Activated T-helper 1 cell treated with anti-CD3 and anti-CD28 coated beads, Interleukin-12 subunit alpha, Interleukin-12 subunit beta, Interleukin-2, Interleukin-4 antibody, amounts not matched to agents 30 ng/mL and 10 ng/mL and 1 ng/mL, durations not matched to agents 14 hours and 24 hours and 36 hours (primary cell): ENCODE data around the gene AOPEP. TPM values are rescaled to one million over a fixed set of nuclear protein-coding genes. Genes with fewer than 3 reads are reported as not detected.

Source experiments
- DNase-seq: peaks from one replicate; pipeline ENCODE4 v3.0.0; 2021; ENCODE audit warnings: low spot score
- H3K27ac Mint-ChIP-seq: one replicate; pipeline ENCODE4 v1.8.0; 2021; ENCODE audit warnings: mild to moderate bottlenecking, mixed read lengths
- H3K27me3 Mint-ChIP-seq: one replicate; pipeline ENCODE4 v1.8.0; 2022; ENCODE audit warnings: mild to moderate bottlenecking, moderate library complexity, mixed read lengths; ENCODE audit not compliant: insufficient read depth
- H3K36me3 Mint-ChIP-seq: one replicate; pipeline ENCODE4 v1.8.0; 2021; ENCODE audit warnings: low read depth, mixed read lengths
- H3K4me1 Mint-ChIP-seq: one replicate; pipeline ENCODE4 v1.8.0; 2021; ENCODE audit warnings: low read depth, mixed read lengths
- H3K4me3 Mint-ChIP-seq: one replicate; pipeline ENCODE4 v1.8.0; 2021; ENCODE audit warnings: mild to moderate bottlenecking, moderate library complexity, mixed read lengths
- H3K9me3 Mint-ChIP-seq: one replicate; pipeline ENCODE4 v1.8.0; 2021; ENCODE audit warnings: mixed read lengths
- intact Hi-C: fragments of 100-400 bp; cut with micrococcal nuclease; formaldehyde crosslinking; loops from one replicate; pipeline ENCODE4 v1.15.1; 2024
- total RNA-seq: library from RNA; stranded (reverse); gene quantifications from 2 replicates; pipeline ENCODE4 v1.2.3, GENCODE V29; 2022

AOPEP gene
- total RNA-seq, 1 donor from 2014 or later = 22.5 TPM

DNA sequence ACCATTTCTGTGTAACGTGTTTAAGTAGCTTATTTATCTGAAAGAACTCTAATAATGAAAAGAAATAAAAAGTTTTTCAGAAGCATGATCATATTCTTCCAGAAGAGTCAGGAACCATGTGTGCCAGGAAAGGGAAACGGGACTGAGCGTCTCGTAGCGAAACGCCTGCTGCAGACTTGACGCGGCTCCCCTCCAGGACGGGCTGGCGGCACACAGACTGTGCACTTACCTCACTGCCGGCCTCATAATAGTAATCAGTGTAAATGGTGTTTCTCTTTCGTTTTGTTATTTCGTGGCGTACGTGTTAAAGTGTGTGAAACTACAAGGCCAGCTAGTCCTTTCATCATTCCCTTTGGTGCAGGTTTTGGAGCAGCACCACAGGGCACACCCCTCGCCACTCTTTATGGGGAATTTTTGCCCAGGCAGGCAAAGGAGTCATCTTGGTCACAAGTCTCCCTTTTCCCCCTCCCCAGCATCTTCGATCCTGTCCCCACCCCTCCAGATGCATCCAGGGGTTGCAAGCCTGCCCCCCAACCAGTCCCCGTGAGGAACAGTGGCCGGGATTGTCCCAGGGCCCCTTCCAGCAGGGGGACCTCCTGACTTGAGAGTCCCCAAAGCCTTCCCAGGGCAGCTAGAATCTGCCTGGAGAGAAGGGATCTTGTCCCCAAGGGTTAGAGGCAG, 357.9 kb downstream of the AOPEP start:
- no peak overlapping the region for H3K4me3 Mint-ChIP-seq
- no peak overlapping the region for H3K27ac Mint-ChIP-seq
- no peaks in the 10 kb centered on the region for H3K9me3 Mint-ChIP-seq
- DNase-seq = no peak
- intact Hi-C loops = no loop called here
- peaks cover 3% of the 10 kb centered on the region for H3K36me3 Mint-ChIP-seq
- no peaks in the 10 kb centered on the region for H3K27me3 Mint-ChIP-seq
- no peaks in the 10 kb centered on the region for H3K4me1 Mint-ChIP-seq

DNA sequence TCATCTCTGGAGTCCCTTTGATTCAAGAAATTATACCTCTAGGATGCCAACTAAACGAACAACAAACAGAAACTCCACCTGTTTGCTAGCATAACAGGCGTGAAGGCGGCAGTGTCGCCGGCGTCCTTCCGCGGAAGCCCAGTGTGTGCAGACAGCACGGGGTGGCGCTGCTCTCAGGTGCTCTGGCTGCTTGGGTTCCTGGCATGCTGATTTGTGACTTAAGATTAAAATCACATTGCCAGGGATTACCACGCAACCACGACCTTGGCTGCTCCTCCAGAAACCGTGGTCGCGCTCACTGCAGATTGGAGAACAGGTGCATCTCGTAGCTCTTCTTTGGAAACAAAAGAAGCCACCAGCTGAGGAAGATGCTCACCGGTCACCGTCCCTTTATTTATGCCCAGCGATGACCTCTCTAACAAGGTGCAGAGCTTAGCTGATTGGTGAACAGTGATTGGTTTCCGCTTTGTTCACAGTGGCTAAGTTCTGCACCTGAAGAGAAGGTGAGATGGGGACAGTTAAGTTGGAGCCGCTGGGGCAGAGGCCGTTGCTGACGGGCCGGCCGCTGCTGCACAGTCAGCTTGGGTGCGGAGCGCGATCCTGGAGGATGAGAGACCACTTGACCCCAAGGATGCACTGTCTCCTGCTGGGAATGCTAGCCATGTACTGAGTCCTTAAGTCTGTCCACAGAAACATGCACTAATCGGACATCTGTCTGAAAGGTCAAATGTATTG, 358.7 kb downstream of the AOPEP start:
- no peak overlapping the region for H3K27ac Mint-ChIP-seq

DNA sequence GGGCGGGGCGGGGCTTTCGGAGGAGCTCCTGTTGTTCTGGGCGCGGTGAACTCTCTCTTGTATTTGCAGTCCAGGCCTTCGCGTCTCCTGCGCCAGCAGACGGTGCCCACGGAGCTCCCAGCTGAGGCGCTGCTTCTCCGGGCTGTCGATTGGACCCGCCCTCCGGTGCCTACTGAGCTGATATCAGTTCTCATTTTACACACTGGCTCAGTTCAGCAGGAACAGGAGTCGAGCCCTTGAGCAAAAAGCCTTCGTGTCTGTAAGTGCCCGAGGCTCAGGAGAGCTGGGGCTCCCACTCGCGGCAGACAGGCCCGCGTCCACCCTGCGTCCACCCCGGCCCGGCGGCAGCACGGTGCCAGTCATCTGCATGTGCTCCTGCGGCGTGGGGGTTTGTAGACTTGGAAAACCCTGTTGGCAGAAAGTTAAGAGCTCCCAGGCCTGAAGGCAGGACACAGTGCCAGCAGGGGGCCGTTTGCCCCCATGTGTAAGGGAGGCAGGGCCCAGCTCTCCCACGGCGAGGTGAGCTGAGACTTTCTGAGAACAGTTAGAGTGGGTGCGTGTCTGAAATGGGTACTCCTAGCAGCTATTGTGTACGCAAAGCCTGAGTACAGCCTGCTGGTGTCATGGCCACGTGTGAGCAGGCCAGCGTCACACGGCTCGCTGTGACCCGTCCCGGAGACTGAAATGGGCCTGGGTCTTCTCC, 359.5 kb downstream of the AOPEP start:
- intact Hi-C loops = no loop called here
- H3K4me1 Mint-ChIP-seq = no peaks in the 10 kb centered on the region

More for the DNA sequence above, 358.7 kb downstream of the AOPEP start:
- DNase-seq = no peak
- no peaks in the 10 kb centered on the region for H3K4me1 Mint-ChIP-seq
- H3K27me3 Mint-ChIP-seq = no peaks in the 10 kb centered on the region
- H3K9me3 Mint-ChIP-seq = no peaks in the 10 kb centered on the region
- intact Hi-C loops = no loop called here
- no peak overlapping the region for H3K4me3 Mint-ChIP-seq
- peaks cover 3% of the 10 kb centered on the region for H3K36me3 Mint-ChIP-seq

DNA sequence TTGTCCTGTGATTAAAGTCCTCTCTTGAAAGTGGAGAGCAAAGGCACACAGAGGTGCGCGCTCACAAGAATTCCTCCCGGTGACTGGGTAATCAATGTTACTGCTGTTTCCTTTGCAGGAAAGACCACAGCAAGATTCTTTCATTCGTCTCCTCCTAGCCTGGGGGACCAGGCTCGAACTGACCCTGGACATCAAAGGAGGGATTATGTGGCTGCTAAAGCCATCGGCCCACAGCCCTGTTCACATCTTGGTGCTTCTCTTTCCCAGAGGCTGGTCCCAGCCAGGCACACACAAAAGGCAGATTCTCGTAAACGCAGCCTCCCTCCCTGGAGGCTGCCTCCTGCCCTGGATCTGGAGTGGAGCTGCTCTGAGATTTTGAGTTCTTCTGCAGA, 360.1 kb downstream of the AOPEP start:
- Mint-ChIP-seq H3K27me3 (no peaks in the 10 kb centered on the region), H3K4me3 (no peak overlapping the region), H3K36me3 (peaks cover 3% of the 10 kb centered on the region), H3K4me1 (no peaks in the 10 kb centered on the region), H3K27ac (no peak overlapping the region), H3K9me3 (no peaks in the 10 kb centered on the region)
- DNase-seq = no peak
- intact Hi-C loops = no loop called here

More for the DNA sequence above, 359.5 kb downstream of the AOPEP start:
- Mint-ChIP-seq H3K36me3 (peaks cover 3% of the 10 kb centered on the region), H3K27ac (no peak overlapping the region), H3K27me3 (no peaks in the 10 kb centered on the region), H3K9me3 (no peaks in the 10 kb centered on the region), H3K4me3 (no peak overlapping the region)
- DNase-seq = no peak

DNA sequence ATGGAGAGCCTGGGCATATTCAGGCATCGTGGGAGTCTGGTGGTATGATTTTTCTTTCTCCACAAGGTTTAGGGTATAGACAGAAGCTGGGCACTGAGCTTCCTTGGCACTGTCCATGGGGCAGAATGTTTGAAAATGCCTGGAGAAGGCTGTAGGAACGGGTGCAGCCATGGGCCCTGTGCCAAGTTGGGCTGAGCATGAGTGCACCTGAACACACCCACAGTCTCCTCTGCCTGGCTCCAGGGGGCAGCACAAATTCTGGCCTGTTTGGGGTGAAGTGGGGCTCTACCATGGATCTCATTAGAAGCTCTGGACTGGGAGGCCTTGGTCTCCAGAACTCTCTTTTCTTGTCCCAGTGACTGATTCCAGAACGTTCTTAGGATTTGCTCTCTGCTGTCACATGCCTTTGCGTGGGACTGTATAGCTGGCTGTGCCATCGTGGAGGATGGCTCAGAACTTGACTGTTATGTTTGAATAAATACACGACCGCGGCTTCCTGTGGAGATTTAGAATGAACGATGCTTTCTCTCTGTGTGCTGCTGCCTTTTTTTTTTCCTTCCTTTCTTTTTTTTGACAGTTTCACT, 361.3 kb downstream of the AOPEP start:
- Mint-ChIP-seq H3K9me3 (no peaks in the 10 kb centered on the region), H3K4me1 (peaks cover 5% of the 10 kb centered on the region), H3K27ac (no peak overlapping the region), H3K4me3 (no peak overlapping the region), H3K27me3 (no peaks in the 10 kb centered on the region), H3K36me3 (peaks cover 3% of the 10 kb centered on the region)
- intact Hi-C loops = no loop called here
- no peak for DNase-seq

DNA sequence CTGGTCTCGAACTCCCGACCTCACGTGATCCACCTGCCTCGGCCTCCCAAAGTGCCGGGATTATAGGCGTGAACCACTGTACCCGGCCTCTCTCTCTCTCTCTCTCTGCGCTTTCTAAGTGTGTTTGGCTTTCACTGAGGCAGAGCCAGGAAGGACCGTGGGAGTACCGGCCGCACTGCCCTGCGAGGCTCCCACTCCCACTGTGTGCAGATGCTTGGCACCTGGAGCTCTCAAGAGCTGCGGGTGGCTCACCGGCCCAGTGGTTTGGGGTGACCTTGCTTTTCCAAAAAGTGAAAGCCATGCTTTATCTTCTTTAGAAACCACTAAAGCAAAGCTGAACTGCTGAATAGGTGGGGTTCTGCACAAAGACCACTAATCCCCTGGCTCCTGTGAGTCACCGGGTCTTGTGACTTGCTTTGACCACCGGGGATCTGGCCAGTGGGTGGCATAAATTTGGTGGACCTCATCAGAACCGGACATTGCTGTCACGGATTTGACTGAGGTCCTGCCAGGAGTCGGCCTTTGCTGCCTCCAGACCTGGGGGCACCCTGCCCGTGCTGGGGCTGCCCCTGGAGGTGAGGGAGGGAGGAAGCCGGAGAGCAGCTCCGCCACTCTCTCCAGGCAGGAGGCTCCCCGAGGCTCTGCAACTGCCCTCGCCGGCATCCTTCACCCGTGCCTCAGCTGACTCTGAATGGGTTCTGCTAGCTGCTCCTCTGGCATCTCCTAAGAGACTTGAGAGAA, 362.1 kb downstream of the AOPEP start:
- Mint-ChIP-seq H3K27ac (no peak overlapping the region), H3K4me3 (no peak overlapping the region), H3K4me1 (peaks cover 8% of the 10 kb centered on the region), H3K9me3 (no peaks in the 10 kb centered on the region), H3K27me3 (no peaks in the 10 kb centered on the region), H3K36me3 (peaks cover 3% of the 10 kb centered on the region)
- intact Hi-C loops = no loop called here
- no peak for DNase-seq

DNA sequence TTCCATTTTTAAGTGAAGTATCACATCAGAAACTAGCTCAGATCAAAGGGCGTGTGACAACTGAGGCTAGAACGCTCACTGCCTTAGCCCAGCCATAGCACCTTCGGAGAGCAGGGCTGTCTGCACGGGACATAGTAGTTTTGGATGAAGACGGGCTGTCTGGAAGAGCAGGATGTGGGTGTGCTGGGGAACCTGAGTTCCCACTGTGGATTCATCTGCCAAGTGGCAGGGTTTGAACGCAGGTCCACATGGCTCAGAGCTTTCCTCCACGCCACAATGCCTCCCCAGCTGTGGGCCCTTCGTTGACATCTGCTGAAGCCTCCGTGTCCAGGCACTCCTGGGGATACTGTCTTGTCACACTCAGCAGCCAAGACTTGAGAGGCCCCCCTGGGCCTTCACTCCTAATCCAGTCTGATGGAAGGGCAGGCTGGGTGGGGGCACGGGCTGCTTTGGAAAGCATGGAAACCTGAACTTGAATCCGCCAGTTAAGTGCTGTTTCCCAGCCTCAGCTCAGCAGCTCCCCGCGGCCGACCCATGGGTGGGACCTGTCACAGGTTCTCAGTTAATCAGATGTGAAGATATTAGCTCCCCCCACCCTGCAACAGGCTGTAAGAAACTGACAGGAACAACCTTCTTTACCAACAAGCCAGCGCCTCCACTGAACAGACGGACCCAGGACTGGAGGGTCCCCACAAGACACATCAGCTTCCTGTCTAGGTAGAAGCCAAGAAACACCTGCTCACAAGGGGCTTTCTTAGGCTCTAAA, 362.9 kb downstream of the AOPEP start:
- intact Hi-C loops = no loop called here
- no peak for DNase-seq
- H3K36me3 Mint-ChIP-seq = no peaks in the 10 kb centered on the region
- H3K9me3 Mint-ChIP-seq = no peaks in the 10 kb centered on the region
- peaks cover 13% of the 10 kb centered on the region for H3K4me1 Mint-ChIP-seq
- no peak overlapping the region for H3K4me3 Mint-ChIP-seq
- H3K27me3 Mint-ChIP-seq = no peaks in the 10 kb centered on the region
- H3K27ac Mint-ChIP-seq = no peak overlapping the region

DNA sequence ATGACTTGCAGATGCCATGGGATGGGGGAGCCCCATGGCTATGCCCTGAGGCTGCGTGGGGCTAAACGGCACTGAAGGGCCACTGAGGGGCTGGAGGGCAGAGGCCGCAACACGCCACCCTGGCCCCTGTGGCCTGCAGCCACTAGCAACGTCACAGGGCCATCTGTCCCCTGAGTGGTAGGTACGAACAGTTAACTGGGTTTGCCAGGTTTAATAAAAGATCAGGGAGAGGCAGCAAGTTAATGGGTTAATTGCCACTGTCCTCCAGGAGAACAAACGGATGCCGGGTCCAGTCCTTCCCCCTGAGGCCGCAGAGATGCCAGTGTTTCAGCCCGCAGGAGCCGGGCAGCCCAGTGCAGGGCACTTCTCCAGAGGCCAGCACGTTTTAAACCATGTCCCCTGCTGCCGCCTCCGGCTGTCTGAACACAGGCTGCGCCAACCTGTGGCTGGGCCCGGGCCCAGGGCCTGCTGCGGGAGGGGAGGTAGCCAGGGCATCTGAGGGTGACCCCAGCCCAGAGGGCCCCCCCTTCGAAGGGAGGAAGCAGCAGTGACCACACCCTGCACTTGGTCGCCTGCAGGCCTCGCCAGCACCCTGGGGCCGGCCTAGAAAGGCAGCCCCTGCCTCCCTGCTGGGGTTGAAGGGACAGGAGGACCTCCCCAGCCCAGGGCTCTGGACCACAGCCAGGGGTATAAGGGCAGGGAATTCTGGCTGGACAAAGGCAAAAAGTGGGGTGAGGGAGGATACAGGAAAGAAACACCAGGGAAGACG, 363.7 kb downstream of the AOPEP start:
- Mint-ChIP-seq H3K27ac (no peak overlapping the region), H3K36me3 (no peaks in the 10 kb centered on the region), H3K9me3 (no peaks in the 10 kb centered on the region), H3K27me3 (no peaks in the 10 kb centered on the region), H3K4me3 (no peak overlapping the region), H3K4me1 (peaks cover 14% of the 10 kb centered on the region)
- no peak for DNase-seq
- intact Hi-C loops = no loop called here

DNA sequence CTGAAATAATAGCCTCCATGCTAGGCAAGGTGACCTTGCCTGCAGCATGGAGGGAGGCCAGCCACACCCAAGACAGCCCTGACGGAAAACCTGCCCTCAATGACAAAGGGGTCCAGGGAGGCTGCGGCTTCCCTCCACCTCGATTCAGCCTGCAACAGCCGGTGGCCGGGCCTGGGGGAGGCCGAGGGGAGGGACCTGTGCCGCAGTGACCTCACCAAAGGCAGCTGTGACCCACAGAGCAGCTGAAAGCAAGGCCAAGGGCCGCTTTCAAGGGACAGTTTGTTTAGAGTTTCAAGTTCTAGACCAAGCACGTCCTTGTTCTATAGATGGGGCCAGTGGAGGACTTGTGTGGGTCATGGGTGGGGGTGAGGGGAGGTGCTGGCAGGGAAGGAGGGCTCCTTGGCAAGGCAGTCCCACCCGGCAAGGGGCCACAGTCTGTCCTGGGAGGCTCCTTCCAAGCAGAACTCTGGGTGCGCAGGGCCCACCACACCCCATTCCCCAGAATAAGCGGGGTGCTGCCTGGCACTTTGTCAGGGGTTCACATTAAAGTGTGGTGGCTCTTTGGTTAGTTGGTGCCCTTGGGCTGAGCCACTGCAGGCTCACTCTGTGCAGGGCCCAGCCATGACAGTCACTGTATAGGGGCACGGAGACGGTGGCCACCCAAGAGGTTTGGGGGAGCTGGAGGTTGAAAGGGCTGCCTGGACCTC, 364.5 kb downstream of the AOPEP start:
- Mint-ChIP-seq H3K4me3 (no peak overlapping the region), H3K36me3 (no peaks in the 10 kb centered on the region)
- intact Hi-C loops = no loop called here

DNA sequence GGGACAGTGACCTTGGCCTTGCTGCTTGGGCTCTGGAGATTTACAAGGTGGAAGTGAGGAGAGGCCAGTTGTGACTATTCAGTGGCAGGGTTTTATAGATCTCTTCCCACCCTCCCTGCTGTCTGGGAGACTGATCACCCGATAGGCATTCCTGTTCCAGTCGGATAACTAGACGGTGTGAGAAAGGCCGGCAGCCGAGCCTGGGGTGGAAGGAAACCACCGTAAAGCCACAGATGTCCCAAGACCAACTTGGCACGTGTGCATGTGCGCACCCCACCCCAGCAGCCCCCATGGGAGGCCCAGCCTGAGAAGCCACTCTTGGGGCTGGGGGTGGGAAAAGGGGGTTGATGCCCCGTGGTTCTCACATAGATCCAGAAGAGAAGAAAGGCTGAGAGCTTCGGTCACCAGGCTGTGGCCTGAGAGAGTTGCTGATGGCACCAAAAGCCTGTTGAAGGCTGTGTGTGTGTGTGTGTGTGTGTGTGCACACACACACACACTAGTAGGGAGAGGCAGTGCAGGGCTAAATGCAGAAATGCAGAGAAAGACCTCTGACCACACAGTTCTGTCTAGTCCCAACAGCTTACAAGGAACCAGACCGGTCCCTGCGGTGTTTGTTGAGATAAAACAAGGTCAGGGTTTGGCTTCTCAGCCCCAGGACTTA, 365.2 kb downstream of the AOPEP start:
- intact Hi-C loops = no loop called here
- Mint-ChIP-seq H3K4me1 (peaks cover 14% of the 10 kb centered on the region), H3K36me3 (no peaks in the 10 kb centered on the region), H3K9me3 (no peaks in the 10 kb centered on the region), H3K4me3 (no peak overlapping the region), H3K27ac (no peak overlapping the region), H3K27me3 (no peaks in the 10 kb centered on the region)
- DNase-seq = no peak

More for the DNA sequence above, 364.5 kb downstream of the AOPEP start:
- no peak for DNase-seq
- Mint-ChIP-seq H3K9me3 (no peaks in the 10 kb centered on the region), H3K27ac (no peak overlapping the region), H3K27me3 (no peaks in the 10 kb centered on the region), H3K4me1 (peaks cover 14% of the 10 kb centered on the region)
